RWPE2 (cell line): ENCODE measurements around the gene SOX6.

Experiments
- ATAC-seq: fragments of 200-7000 bp; cut with Tn5 transposase; 3 replicates; pipeline ENCODE4 v1.9.1; 2021; ENCODE audit warnings: low read depth
- DNase-seq: peaks from one replicate; pipeline ENCODE4 v3.0.0-alpha.2; 2020; ENCODE audit warnings: low spot score
- H3K27ac ChIP-seq: fragments of 450-650 bp; 2 replicates; pipeline ENCODE4 v1.5.1; 2017; ENCODE audit warnings: mild to moderate bottlenecking; ENCODE audit not compliant: poor library complexity, severe bottlenecking
- H3K27me3 ChIP-seq: fragments of 250-450 bp; sonication (Bioruptor Pico); 2 replicates; pipeline ENCODE4 v1.5.1; 2021; ENCODE audit warnings: mild to moderate bottlenecking, moderate library complexity; ENCODE audit not compliant: insufficient read depth, poor library complexity, severe bottlenecking
- H3K36me3 ChIP-seq: fragments of 250-450 bp; sonication (Bioruptor Pico); 2 replicates; pipeline ENCODE4 v1.5.1; 2020; ENCODE audit warnings: low read depth, mild to moderate bottlenecking, moderate library complexity
- H3K4me1 ChIP-seq: fragments of 250-450 bp; sonication (Bioruptor Pico); 2 replicates; pipeline ENCODE4 v1.5.1; 2021; ENCODE audit warnings: mild to moderate bottlenecking, moderate library complexity; ENCODE audit not compliant: insufficient read depth, poor library complexity, severe bottlenecking
- H3K4me3 ChIP-seq: fragments of 250-450 bp; sonication (Bioruptor Pico); 2 replicates; pipeline ENCODE4 v1.5.1; 2021; ENCODE audit warnings: mild to moderate bottlenecking, moderate library complexity; ENCODE audit not compliant: severe bottlenecking
- H3K9me3 ChIP-seq: fragments of 250-450 bp; sonication (Bioruptor Pico); 2 replicates; pipeline ENCODE4 v1.5.1; 2021; ENCODE audit warnings: mild to moderate bottlenecking, moderate library complexity; ENCODE audit not compliant: severe bottlenecking
- TF ChIP-seq, protein P1 (sequence below): fragments of 450-650 bp; IDR thresholded peaks from one replicate; pipeline ENCODE4 v1.5.1; 2017; ENCODE audit warnings: mild to moderate bottlenecking, moderate library complexity; ENCODE audit not compliant: poor library complexity, severe bottlenecking

The SOX6 gene

GRCh38 chr11:16167706-16168487, 188.4 kb downstream of the SOX6 start:
- Histone ChIP-seq H3K9me3 (no peaks in the 10 kb centered on the region), H3K4me3 (no peak overlapping the region), H3K27ac (no peak overlapping the region), H3K27me3 (no peaks in the 10 kb centered on the region), H3K4me1 (no peaks in the 10 kb centered on the region), H3K36me3 (no peaks in the 10 kb centered on the region)
- DNase-seq (no peak), ATAC-seq (no peak)
- TF ChIP-seq, protein P1, sequence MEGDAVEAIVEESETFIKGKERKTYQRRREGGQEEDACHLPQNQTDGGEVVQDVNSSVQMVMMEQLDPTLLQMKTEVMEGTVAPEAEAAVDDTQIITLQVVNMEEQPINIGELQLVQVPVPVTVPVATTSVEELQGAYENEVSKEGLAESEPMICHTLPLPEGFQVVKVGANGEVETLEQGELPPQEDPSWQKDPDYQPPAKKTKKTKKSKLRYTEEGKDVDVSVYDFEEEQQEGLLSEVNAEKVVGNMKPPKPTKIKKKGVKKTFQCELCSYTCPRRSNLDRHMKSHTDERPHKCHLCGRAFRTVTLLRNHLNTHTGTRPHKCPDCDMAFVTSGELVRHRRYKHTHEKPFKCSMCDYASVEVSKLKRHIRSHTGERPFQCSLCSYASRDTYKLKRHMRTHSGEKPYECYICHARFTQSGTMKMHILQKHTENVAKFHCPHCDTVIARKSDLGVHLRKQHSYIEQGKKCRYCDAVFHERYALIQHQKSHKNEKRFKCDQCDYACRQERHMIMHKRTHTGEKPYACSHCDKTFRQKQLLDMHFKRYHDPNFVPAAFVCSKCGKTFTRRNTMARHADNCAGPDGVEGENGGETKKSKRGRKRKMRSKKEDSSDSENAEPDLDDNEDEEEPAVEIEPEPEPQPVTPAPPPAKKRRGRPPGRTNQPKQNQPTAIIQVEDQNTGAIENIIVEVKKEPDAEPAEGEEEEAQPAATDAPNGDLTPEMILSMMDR, result no peak

DNA sequence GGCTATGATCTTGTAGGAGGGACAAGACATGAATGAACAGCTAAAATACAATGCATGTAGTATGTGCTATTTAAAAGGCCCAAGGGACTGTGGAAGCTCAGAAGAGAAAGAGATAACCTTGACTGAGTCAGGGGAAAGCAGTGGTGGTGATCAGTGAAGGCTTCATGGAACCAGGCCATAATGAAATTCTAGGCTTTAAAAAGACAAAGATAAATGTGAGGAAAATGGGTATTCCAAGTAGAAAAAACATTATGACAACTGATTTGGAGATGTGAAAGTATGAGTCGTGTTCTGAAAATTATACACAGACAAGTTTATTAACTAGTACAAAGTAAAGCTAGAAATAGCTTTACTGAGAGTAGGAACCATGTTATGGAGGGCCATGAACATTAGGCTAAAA, 189.8 kb downstream of the SOX6 start:
- ATAC-seq (no peak), DNase-seq (no peak)
- Histone ChIP-seq H3K4me1 (no peaks in the 10 kb centered on the region), H3K27me3 (no peaks in the 10 kb centered on the region), H3K4me3 (no peak overlapping the region), H3K36me3 (no peaks in the 10 kb centered on the region), H3K27ac (no peak overlapping the region), H3K9me3 (no peaks in the 10 kb centered on the region)
- TF ChIP-seq, protein P1, result no peak

- TF ChIP-seq, protein P1, result no peak
- H3K4me1 ChIP-seq, result peaks cover 7% of the 10 kb centered on the region
- ATAC-seq (no peak), DNase-seq (no peak)
- H3K36me3 ChIP-seq, result no peaks in the 10 kb centered on the region
- H3K27me3 ChIP-seq, result no peaks in the 10 kb centered on the region
- no peaks in the 10 kb centered on the region for H3K9me3 ChIP-seq
- H3K4me3 ChIP-seq, result no peak overlapping the region
- no peak overlapping the region for H3K27ac ChIP-seq
These were observed 196.2 kb downstream of the SOX6 start for GRCh38 chr11:16160146-16160545.

- Histone ChIP-seq H3K27ac (no peak overlapping the region), H3K4me1 (peaks cover 23% of the 10 kb centered on the region), H3K36me3 (no peaks in the 10 kb centered on the region), H3K27me3 (no peaks in the 10 kb centered on the region), H3K9me3 (no peaks in the 10 kb centered on the region), H3K4me3 (no peak overlapping the region)
- DNase-seq, result no peak
- TF ChIP-seq, protein P1, result no peak
- no peak for ATAC-seq
These were observed 197.8 kb downstream of the SOX6 start for GRCh38 chr11:16158426-16158994.

- ATAC-seq (no peak), DNase-seq (no peak)
- Histone ChIP-seq H3K27ac (no peak overlapping the region), H3K4me3 (no peak overlapping the region), H3K36me3 (no peaks in the 10 kb centered on the region), H3K4me1 (peaks cover 28% of the 10 kb centered on the region), H3K9me3 (no peaks in the 10 kb centered on the region), H3K27me3 (no peaks in the 10 kb centered on the region)
- TF ChIP-seq, protein P1, result no peak
These were observed 199.0 kb downstream of the SOX6 start for GRCh38 chr11:16157327-16157726.
